ENCODE data around the gene SEC14L3. TPM values are rescaled to one million over a fixed set of nuclear protein-coding genes. Genes with fewer than 3 reads are reported as not detected.
"Not testable (repeated sequence)": the region's sequence is repeated elsewhere in the genome, so short reads cannot be mapped to it uniquely, and the experiment has no call there.

SEC14L3 gene
- total RNA-seq, 1 experiment from 2014 or later: not detected

- peaks cover 12% of the 10 kb centered on the region for H3K27me3 Mint-ChIP-seq (ENCODE audit: insufficient read depth, unreplicated experiment)
- no TSS peak for BruUV-seq (replicated peaks)
- no peak overlapping the region for H3K27ac Mint-ChIP-seq (ENCODE audit: unreplicated experiment)
These were observed 1.2 kb downstream of the SEC14L3 start for GRCh38 chr22:30470655-30471054.

GRCh38 chr22:30469165-30469564, 2.7 kb downstream of the SEC14L3 start:
- Mint-ChIP-seq H3K36me3 (ENCODE audit: insufficient read depth, unreplicated experiment) (no peaks in the 10 kb centered on the region), H3K4me3 (ENCODE audit: unreplicated experiment) (no peak overlapping the region), H3K27ac (ENCODE audit: unreplicated experiment) (no peak overlapping the region), H3K4me1 (ENCODE audit: low read depth, unreplicated experiment) (no peaks in the 10 kb centered on the region), H3K27me3 (ENCODE audit: insufficient read depth, unreplicated experiment) (peaks cover 16% of the 10 kb centered on the region), H3K9me3 (ENCODE audit: unreplicated experiment) (no peaks in the 10 kb centered on the region)
- Histone ChIP-seq H3K9me3 (no peaks in the 10 kb centered on the region), H3K36me3 (ENCODE audit: control insufficient read depth, insufficient read depth, low read length) (no peaks in the 10 kb centered on the region), H3K4me3 (ENCODE audit: low read depth, low read length) (no peak overlapping the region), H3K27me3 (replicated peaks; ENCODE audit: control insufficient read depth, insufficient read depth, low read length) (no peaks in the 10 kb centered on the region), H3K4me1 (no peaks in the 10 kb centered on the region)
- ChIA-PET POLR2A (no interaction called here), CTCF (no interaction called here)
- no TSS peak for BruUV-seq (replicated peaks)
- no peak for TF ChIP-seq CTCF (IDR thresholded peaks at IDR 0.05; ENCODE audit: insufficient read depth in 1 of 2, low read depth in 1 of 2, low read length in 1 of 2, severe bottlenecking in 1 of 2, unreplicated experiment in 1 of 2)
- no peak for DNase-seq
- intact Hi-C loops (cut with micrococcal nuclease; ENCODE audit: unreplicated experiment): no loop called here

More at GRCh38 chr22:30470655-30471054, 1.2 kb downstream of the SEC14L3 start:
- H3K4me3 ChIP-seq (ENCODE audit: low read depth, low read length): no peak overlapping the region
- no peaks in the 10 kb centered on the region for H3K36me3 ChIP-seq (ENCODE audit: control insufficient read depth, insufficient read depth, low read length)
- H3K27me3 ChIP-seq (replicated peaks; ENCODE audit: control insufficient read depth, insufficient read depth, low read length): no peaks in the 10 kb centered on the region
- Mint-ChIP-seq H3K9me3 (ENCODE audit: unreplicated experiment) (no peaks in the 10 kb centered on the region), H3K4me1 (ENCODE audit: low read depth, unreplicated experiment) (no peaks in the 10 kb centered on the region), H3K4me3 (ENCODE audit: unreplicated experiment) (no peak overlapping the region), H3K36me3 (ENCODE audit: insufficient read depth, unreplicated experiment) (no peaks in the 10 kb centered on the region)
- intact Hi-C loops (cut with micrococcal nuclease; ENCODE audit: unreplicated experiment): no loop called here
- ChIA-PET CTCF (no interaction called here), POLR2A (no interaction called here)
- DNase-seq: no peak
- no peaks in the 10 kb centered on the region for H3K4me1 ChIP-seq
- H3K9me3 ChIP-seq: no peaks in the 10 kb centered on the region
- TF ChIP-seq CTCF (IDR thresholded peaks at IDR 0.05; ENCODE audit: insufficient read depth in 1 of 2, low read depth in 1 of 2, low read length in 1 of 2, severe bottlenecking in 1 of 2, unreplicated experiment in 1 of 2): no peak

GRCh38 chr22:30460555-30460954, 11.3 kb downstream of the SEC14L3 start:
- H3K4me1 Mint-ChIP-seq (ENCODE audit: low read depth, unreplicated experiment); H3K36me3 ChIP-seq (ENCODE audit: control insufficient read depth, insufficient read depth, low read length); H3K27me3 ChIP-seq (replicated peaks; ENCODE audit: control insufficient read depth, insufficient read depth, low read length); H3K36me3 Mint-ChIP-seq (ENCODE audit: insufficient read depth, unreplicated experiment); BruUV-seq (replicated peaks); H3K4me3 ChIP-seq (ENCODE audit: low read depth, low read length); H3K9me3 ChIP-seq; POLR2A ChIA-PET; H3K9me3 Mint-ChIP-seq (ENCODE audit: unreplicated experiment); H3K27me3 Mint-ChIP-seq (ENCODE audit: insufficient read depth, unreplicated experiment); CTCF ChIA-PET; intact Hi-C loops (cut with micrococcal nuclease; ENCODE audit: unreplicated experiment); H3K4me3 Mint-ChIP-seq (ENCODE audit: unreplicated experiment); DNase-seq; H3K4me1 ChIP-seq; H3K27ac Mint-ChIP-seq (ENCODE audit: unreplicated experiment): not testable (repeated sequence)

- no peaks in the 10 kb centered on the region for H3K27me3 ChIP-seq (replicated peaks; ENCODE audit: control insufficient read depth, insufficient read depth, low read length)
- H3K4me3 ChIP-seq (ENCODE audit: low read depth, low read length): no peak overlapping the region
- TF ChIP-seq CTCF (IDR thresholded peaks at IDR 0.05; ENCODE audit: insufficient read depth in 1 of 2, low read depth in 1 of 2, low read length in 1 of 2, severe bottlenecking in 1 of 2, unreplicated experiment in 1 of 2): no peak
- POLR2A ChIA-PET: no interaction called here
- H3K27ac Mint-ChIP-seq (ENCODE audit: unreplicated experiment): no peak overlapping the region
- no peaks in the 10 kb centered on the region for H3K9me3 ChIP-seq
- H3K27me3 Mint-ChIP-seq (ENCODE audit: insufficient read depth, unreplicated experiment): peaks cover 6% of the 10 kb centered on the region
- no peak overlapping the region for H3K4me3 Mint-ChIP-seq (ENCODE audit: unreplicated experiment)
- DNase-seq: no peak
- no TSS peak for BruUV-seq (replicated peaks)
- H3K36me3 ChIP-seq (ENCODE audit: control insufficient read depth, insufficient read depth, low read length): no peaks in the 10 kb centered on the region
- CTCF ChIA-PET: no interaction called here
- no peaks in the 10 kb centered on the region for H3K4me1 Mint-ChIP-seq (ENCODE audit: low read depth, unreplicated experiment)
- no peaks in the 10 kb centered on the region for H3K36me3 Mint-ChIP-seq (ENCODE audit: insufficient read depth, unreplicated experiment)
- intact Hi-C loops (cut with micrococcal nuclease; ENCODE audit: unreplicated experiment): no loop called here
- no peaks in the 10 kb centered on the region for H3K4me1 ChIP-seq
- H3K9me3 Mint-ChIP-seq (ENCODE audit: unreplicated experiment): no peaks in the 10 kb centered on the region
These were observed 11.7 kb downstream of the SEC14L3 start for GRCh38 chr22:30460147-30460546.
